Liver (tissue), 9 donors: ENCODE measurements around the gene TTC3. TPM values are rescaled to one million over a fixed set of nuclear protein-coding genes. Genes with fewer than 3 reads are reported as not detected.

ENCODE experiments used
- DNase-seq: peaks from one replicate; pipeline ENCODE4 v3.0.0-alpha.2; 2017; ENCODE audit warnings: low spot score
- H3K27ac ChIP-seq, 2 donors: one replicate each; pipeline ENCODE4 v1.7.0; 2013; ENCODE audit warnings: inconsistent platforms in 2 of 2, low read length in 2 of 2, control low read depth in 1 of 2, low read depth in 1 of 2, mild to moderate bottlenecking in 1 of 2
- H3K27me3 ChIP-seq, 4 donors: one replicate each; pipeline versions ENCODE4 v1.6.1 to v1.7.0; 2013; ENCODE audit warnings: low read length in 3 of 4, inconsistent platforms in 1 of 4, mild to moderate bottlenecking in 1 of 4, moderate library complexity in 1 of 4; ENCODE audit not compliant: control insufficient read depth in 4 of 4, insufficient read depth in 4 of 4
- H3K36me3 ChIP-seq, 4 donors: one replicate each; pipeline versions ENCODE4 v1.6.1 to v1.7.0; 2013; ENCODE audit warnings: low read length in 3 of 4, mild to moderate bottlenecking in 3 of 4, low read depth in 1 of 4, moderate library complexity in 1 of 4; ENCODE audit not compliant: control insufficient read depth in 4 of 4, insufficient read depth in 3 of 4
- H3K4me1 ChIP-seq, 4 donors: one replicate each; pipeline versions ENCODE4 v1.6.1 to v1.7.0; 2013; ENCODE audit warnings: low read length in 3 of 4, mild to moderate bottlenecking in 3 of 4, moderate library complexity in 1 of 4; ENCODE audit not compliant: control insufficient read depth in 4 of 4, insufficient read depth in 4 of 4
- H3K4me3 ChIP-seq, 3 donors: one replicate each; pipeline versions ENCODE4 v1.6.1 to v1.7.0; 2013; ENCODE audit warnings: low read length in 3 of 3, control low read depth in 1 of 3, low read depth in 1 of 3, mild to moderate bottlenecking in 1 of 3
- H3K9ac ChIP-seq, 2 donors: one replicate each; pipeline ENCODE4 v1.7.0; 2013; ENCODE audit warnings: low read length in 2 of 2, mild to moderate bottlenecking in 2 of 2, moderate library complexity in 2 of 2, control low read depth in 1 of 2, low read depth in 1 of 2
- H3K9me3 ChIP-seq, 4 donors: one replicate each; pipeline versions ENCODE4 v1.6.1 to v1.7.0; 2013; ENCODE audit warnings: low read length in 3 of 4; ENCODE audit not compliant: control insufficient read depth in 4 of 4
- EGR1 ChIP-seq, 2 donors: IDR thresholded peaks; 2 replicates each; pipeline ENCODE4 v1.6.1; 2016 to 2018; ENCODE audit warnings: antibody characterized with exemption in 2 of 2, low read depth in 2 of 2
- FOXA1 ChIP-seq: IDR thresholded peaks from 2 replicates; pipeline ENCODE4 v1.6.1; 2016; ENCODE audit warnings: antibody characterized with exemption
- FOXA2 ChIP-seq: IDR thresholded peaks from 2 replicates; pipeline ENCODE4 v1.6.1; 2016; ENCODE audit warnings: antibody characterized with exemption
- GABPA ChIP-seq, 2 donors: IDR thresholded peaks in 1 of 2; conservative IDR thresholded peaks in 1 of 2; 2 replicates each; pipeline ENCODE4 v1.6.1; 2016; ENCODE audit warnings: antibody characterized with exemption in 2 of 2, mild to moderate bottlenecking in 1 of 2, moderate library complexity in 1 of 2
- HNF4G ChIP-seq: IDR thresholded peaks from 2 replicates; pipeline ENCODE4 v1.6.1; 2016; ENCODE audit warnings: antibody characterized with exemption
- JUND ChIP-seq, 2 donors: IDR thresholded peaks; 2 replicates each; pipeline ENCODE4 v1.6.1; 2016; ENCODE audit warnings: antibody characterized with exemption in 2 of 2
- NR2F2 ChIP-seq: IDR thresholded peaks from 2 replicates; pipeline ENCODE4 v1.6.1; 2016; ENCODE audit warnings: antibody characterized with exemption
- RAD21 ChIP-seq, 2 donors: IDR thresholded peaks; 2 replicates each; pipeline ENCODE4 v1.6.1; 2016; ENCODE audit warnings: antibody characterized with exemption in 2 of 2, mild to moderate bottlenecking in 2 of 2
- RXRA ChIP-seq, 2 donors: IDR thresholded peaks; 2 replicates each; pipeline ENCODE4 v1.6.1; 2017 to 2018; ENCODE audit warnings: antibody characterized with exemption in 2 of 2, mild to moderate bottlenecking in 1 of 2
- SP1 ChIP-seq: IDR thresholded peaks from 2 replicates; pipeline ENCODE4 v1.6.1; 2018; ENCODE audit warnings: antibody characterized with exemption, mild to moderate bottlenecking
- TAF1 ChIP-seq: conservative IDR thresholded peaks from 2 replicates; pipeline ENCODE4 v1.6.1; 2016; ENCODE audit warnings: antibody characterized with exemption, mild to moderate bottlenecking
- YY1 ChIP-seq: IDR thresholded peaks from 2 replicates; pipeline ENCODE4 v1.6.1; 2016; ENCODE audit warnings: antibody characterized with exemption, mild to moderate bottlenecking
- WGBS: extraction: QIAGEN DNeasy Blood & Tissue Kit; methylation state at CpG from one replicate; pipeline ENCODE4 v1.1.7; 2013; 5-methylcytosine and 5-hydroxymethylcytosine counted together
- polyA plus RNA-seq, 2 donors: library from polyadenylated mRNA; stranded (reverse) in 1 of 2; unstranded in 1 of 2; fragments of 200-250 nt in 1 of 2; fragments of >200 nt in 1 of 2; fragmentation: Nextera tagmentation in 1 of 2; extraction: Ambion mirVana in 1 of 2; gene quantifications; one replicate each; pipeline versions ENCODE4 v1.2.1 to v1.2.3, GENCODE V29; 2013 to 2015
- total RNA-seq, 2 donors: library from RNA; depleted of rRNA; stranded (reverse); fragments of >200 nt; gene quantifications; one replicate each; pipeline ENCODE4 v1.2.3, GENCODE V29; 2014
- TF ChIP-seq, protein P1 (sequence below): fragments of 150-350 bp; IDR thresholded peaks from 2 replicates; pipeline ENCODE4 v1.5.1; 2017; ENCODE audit warnings: improper control_type of control experiment, low read depth, low read length; ENCODE audit not compliant: missing input control
- TF ChIP-seq, protein P2 (sequence below): IDR thresholded peaks from 2 replicates; pipeline ENCODE4 v1.6.1; 2016; ENCODE audit warnings: antibody characterized with exemption
- TF ChIP-seq, protein P3 (sequence below): IDR thresholded peaks from 2 replicates; pipeline ENCODE4 v1.6.1; 2016; ENCODE audit warnings: antibody characterized with exemption
- donor health status: healthy.
- donor health status: healthy.
- donor health status: healthy.
- donor health status: healthy.
- donor health status: healthy.

The TTC3 gene
- total and polyA plus RNA-seq, 4 donors = 27.2 to 96.1 (median 57.2) TPM

DNA sequence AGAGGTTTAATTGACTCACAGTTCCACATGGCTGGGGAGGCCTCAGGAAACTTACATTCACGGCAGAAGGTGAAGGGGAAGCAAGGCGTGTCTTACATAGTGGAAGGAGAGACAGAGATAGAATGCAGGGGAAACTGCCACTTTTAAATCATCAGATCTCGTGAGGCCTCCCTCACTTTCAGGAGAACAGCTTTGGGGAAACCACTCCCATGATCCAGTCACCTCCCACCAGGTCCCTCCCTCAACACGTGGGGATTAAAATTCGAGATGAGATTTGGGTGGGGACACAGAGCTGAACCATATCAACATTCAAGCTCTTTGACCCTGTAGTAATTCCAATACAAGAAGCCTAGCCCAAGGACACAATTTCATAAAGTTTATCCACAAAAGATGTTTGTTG, 13.9 kb upstream of the TTC3 start:
- WGBS = 79% methylated on average over 5 of the region's 5 CpGs
- Histone ChIP-seq H3K36me3 (no peaks in the 10 kb centered on the region), H3K4me1 (no peaks in the 10 kb centered on the region), H3K27ac (no peak overlapping the region), H3K27me3 (no peaks in the 10 kb centered on the region), H3K9ac (no peak overlapping the region), H3K9me3 (no peaks in the 10 kb centered on the region), H3K4me3 (no peak overlapping the region)
- DNase-seq = no peak
- TF ChIP-seq SP1 (no peak), FOXA1 (no peak), YY1 (no peak), HNF4G (no peak), RAD21 (IDR thresholded peaks at IDR 0.05) (no peak)
- TF ChIP-seq, protein P1, sequence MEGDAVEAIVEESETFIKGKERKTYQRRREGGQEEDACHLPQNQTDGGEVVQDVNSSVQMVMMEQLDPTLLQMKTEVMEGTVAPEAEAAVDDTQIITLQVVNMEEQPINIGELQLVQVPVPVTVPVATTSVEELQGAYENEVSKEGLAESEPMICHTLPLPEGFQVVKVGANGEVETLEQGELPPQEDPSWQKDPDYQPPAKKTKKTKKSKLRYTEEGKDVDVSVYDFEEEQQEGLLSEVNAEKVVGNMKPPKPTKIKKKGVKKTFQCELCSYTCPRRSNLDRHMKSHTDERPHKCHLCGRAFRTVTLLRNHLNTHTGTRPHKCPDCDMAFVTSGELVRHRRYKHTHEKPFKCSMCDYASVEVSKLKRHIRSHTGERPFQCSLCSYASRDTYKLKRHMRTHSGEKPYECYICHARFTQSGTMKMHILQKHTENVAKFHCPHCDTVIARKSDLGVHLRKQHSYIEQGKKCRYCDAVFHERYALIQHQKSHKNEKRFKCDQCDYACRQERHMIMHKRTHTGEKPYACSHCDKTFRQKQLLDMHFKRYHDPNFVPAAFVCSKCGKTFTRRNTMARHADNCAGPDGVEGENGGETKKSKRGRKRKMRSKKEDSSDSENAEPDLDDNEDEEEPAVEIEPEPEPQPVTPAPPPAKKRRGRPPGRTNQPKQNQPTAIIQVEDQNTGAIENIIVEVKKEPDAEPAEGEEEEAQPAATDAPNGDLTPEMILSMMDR = no peak

DNA sequence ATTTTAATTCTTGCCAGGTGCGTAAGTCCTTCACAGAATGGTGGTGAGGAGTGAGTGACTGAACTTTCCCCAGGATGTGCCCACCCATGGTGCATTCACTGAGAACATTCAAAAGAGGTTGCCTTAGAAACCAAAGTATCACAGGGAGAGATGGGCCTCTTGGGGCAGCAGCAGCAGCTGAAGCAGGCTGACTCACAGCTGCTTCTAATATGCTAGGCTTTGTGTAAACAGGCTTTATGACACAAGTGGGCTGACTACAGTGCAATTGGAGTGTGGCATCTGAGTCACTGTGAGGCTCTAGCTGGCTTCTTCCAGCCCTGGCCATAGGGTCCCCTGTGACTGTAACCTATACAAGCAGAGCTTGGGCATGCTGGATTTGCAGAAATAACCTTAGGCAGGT, 12.8 kb upstream of the TTC3 start:
- no peak overlapping the region for H3K27ac ChIP-seq
- no peaks in the 10 kb centered on the region for H3K9me3 ChIP-seq
- 88% methylated on average over 1 of the region's 1 CpG for WGBS
- no peak overlapping the region for H3K4me3 ChIP-seq
- H3K27me3 ChIP-seq = no peaks in the 10 kb centered on the region
- TF ChIP-seq GABPA (IDR thresholded peaks at IDR 0.05 in 1 of 2, conservative IDR thresholded peaks at IDR 0.05 in 1 of 2) = no peak
- no peak for TF ChIP-seq EGR1 (IDR thresholded peaks at IDR 0.05; ENCODE audit: low read depth in 2 of 2)
- no peak for TF ChIP-seq RXRA (IDR thresholded peaks at IDR 0.05)
- no peak for TF ChIP-seq TAF1
- TF ChIP-seq HNF4G = no peak
- TF ChIP-seq, protein P2, sequence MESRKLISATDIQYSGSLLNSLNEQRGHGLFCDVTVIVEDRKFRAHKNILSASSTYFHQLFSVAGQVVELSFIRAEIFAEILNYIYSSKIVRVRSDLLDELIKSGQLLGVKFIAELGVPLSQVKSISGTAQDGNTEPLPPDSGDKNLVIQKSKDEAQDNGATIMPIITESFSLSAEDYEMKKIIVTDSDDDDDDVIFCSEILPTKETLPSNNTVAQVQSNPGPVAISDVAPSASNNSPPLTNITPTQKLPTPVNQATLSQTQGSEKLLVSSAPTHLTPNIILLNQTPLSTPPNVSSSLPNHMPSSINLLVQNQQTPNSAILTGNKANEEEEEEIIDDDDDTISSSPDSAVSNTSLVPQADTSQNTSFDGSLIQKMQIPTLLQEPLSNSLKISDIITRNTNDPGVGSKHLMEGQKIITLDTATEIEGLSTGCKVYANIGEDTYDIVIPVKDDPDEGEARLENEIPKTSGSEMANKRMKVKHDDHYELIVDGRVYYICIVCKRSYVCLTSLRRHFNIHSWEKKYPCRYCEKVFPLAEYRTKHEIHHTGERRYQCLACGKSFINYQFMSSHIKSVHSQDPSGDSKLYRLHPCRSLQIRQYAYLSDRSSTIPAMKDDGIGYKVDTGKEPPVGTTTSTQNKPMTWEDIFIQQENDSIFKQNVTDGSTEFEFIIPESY = no peak
- no peak for TF ChIP-seq RAD21 (IDR thresholded peaks at IDR 0.05)
- no peak for TF ChIP-seq YY1
- TF ChIP-seq, protein P1 = no peak
- TF ChIP-seq FOXA2 = no peak
- TF ChIP-seq FOXA1 = no peak
- TF ChIP-seq, protein P3, sequence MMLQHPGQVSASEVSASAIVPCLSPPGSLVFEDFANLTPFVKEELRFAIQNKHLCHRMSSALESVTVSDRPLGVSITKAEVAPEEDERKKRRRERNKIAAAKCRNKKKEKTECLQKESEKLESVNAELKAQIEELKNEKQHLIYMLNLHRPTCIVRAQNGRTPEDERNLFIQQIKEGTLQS = no peak
- TF ChIP-seq JUND (IDR thresholded peaks at IDR 0.05) = no peak
- TF ChIP-seq SP1 = no peak
- no peak for TF ChIP-seq NR2F2
- no peak for DNase-seq
- H3K36me3 ChIP-seq = peaks cover 0 to 5% (median 2%) of the 10 kb centered on the region in 4 donors
- H3K9ac ChIP-seq = no peak overlapping the region
- H3K4me1 ChIP-seq = no peaks in the 10 kb centered on the region
